Kidney (tissue), 14 donors: ENCODE data around the gene DSCAM. TPM values are rescaled to one million over a fixed set of nuclear protein-coding genes. Genes with fewer than 3 reads are reported as not detected.
A peak's percentile ranks its signal among the peaks of the same experiment; 100 is the strongest.

Experiments used
- DNase-seq, 5 donors: peaks; one replicate each; pipeline ENCODE4 v3.0.0-alpha.2; 2013 to 2020
- FAIRE-seq: peaks from 2 replicates; lab custom pipeline; 2012; peaks lifted over from hg19 to GRCh38; lab: Jason Lieb, UNC
- H3K27ac ChIP-seq, 2 donors: one replicate each; pipeline ENCODE4 v1.7.0; 2013; ENCODE audit warnings: low read depth in 2 of 2, low read length in 2 of 2, inconsistent platforms in 1 of 2
- H3K27me3 ChIP-seq: one replicate; pipeline ENCODE4 v1.7.1; 2013; ENCODE audit warnings: low read length, inconsistent platforms; ENCODE audit not compliant: control insufficient read depth, insufficient read depth
- H3K36me3 ChIP-seq, 3 donors: one replicate each; pipeline versions ENCODE4 v1.7.0 to v1.7.1; 2013; ENCODE audit warnings: low read length in 3 of 3, control low read depth in 1 of 3, inconsistent platforms in 1 of 3; ENCODE audit not compliant: insufficient read depth in 3 of 3, control insufficient read depth in 2 of 3
- H3K4me1 ChIP-seq, 3 donors: one replicate each; pipeline versions ENCODE4 v1.7.0 to v1.7.1; 2013; ENCODE audit warnings: low read length in 3 of 3, inconsistent platforms in 1 of 3, low read depth in 1 of 3; ENCODE audit not compliant: control insufficient read depth in 2 of 3, insufficient read depth in 2 of 3
- H3K4me3 ChIP-seq, 3 donors: one replicate each; pipeline versions ENCODE4 v1.7.0 to v1.8.1; 2013; ENCODE audit warnings: low read length in 3 of 3, control low read depth in 1 of 3, inconsistent platforms in 1 of 3
- H3K9ac ChIP-seq, 3 donors: one replicate each; pipeline versions ENCODE4 v1.7.0 to v1.7.1; 2013; ENCODE audit warnings: low read length in 3 of 3, control low read depth in 1 of 3, inconsistent platforms in 1 of 3
- H3K9me3 ChIP-seq, 3 donors: one replicate each; pipeline versions ENCODE4 v1.7.0 to v1.7.1; 2013; ENCODE audit warnings: low read length in 3 of 3, control low read depth in 1 of 3, inconsistent platforms in 1 of 3; ENCODE audit not compliant: control insufficient read depth in 2 of 3, insufficient read depth in 1 of 3
- intact Hi-C: fragments of 100-400 bp; cut with DNase I; formaldehyde crosslinking; loops from one replicate; pipeline ENCODE4 v1.11.1; 2022
- polyA plus RNA-seq: library from polyadenylated mRNA; stranded (reverse); fragments of 350-450 nt; fragmentation: Illumina TruSeq; extraction: RNeasy Lipid Tissue Mini Kit (QIAGEN cat#74804); gene quantifications from one replicate; pipeline ENCODE4 v1.2.3, GENCODE V29; 2014; ENCODE audit warnings: low read depth, low replicate concordance; ENCODE audit not compliant: insufficient read depth
- total RNA-seq: library from RNA; stranded (reverse); fragmentation: NEBNext Ultra II Directional; extraction: Animal tissue kit (Norgen Biotek cat#: 25700); gene quantifications from one replicate; pipeline ENCODE4 v1.2.1, GENCODE V29; 2021
- TF ChIP-seq, protein P1 (sequence below): IDR thresholded peaks from 3 replicates; pipeline ENCODE4 v1.5.1; 2012; ENCODE audit warnings: mild to moderate bottlenecking, moderate library complexity, borderline replicate concordance; ENCODE audit not compliant: insufficient read depth; ENCODE audit errors: extremely low read depth
- donor health status: control.
- donor health status: control.
- donor health status: control.
- donor health status: control.
- donor health status: control.
- donor health status: DM: yes; HTN: yes; CAD: no.
- donor health status: Normal renal cell carcinoma (clear cell type).

The DSCAM gene
- total and polyA plus RNA-seq, 2 donors from 2014 or later = not detected

DNA sequence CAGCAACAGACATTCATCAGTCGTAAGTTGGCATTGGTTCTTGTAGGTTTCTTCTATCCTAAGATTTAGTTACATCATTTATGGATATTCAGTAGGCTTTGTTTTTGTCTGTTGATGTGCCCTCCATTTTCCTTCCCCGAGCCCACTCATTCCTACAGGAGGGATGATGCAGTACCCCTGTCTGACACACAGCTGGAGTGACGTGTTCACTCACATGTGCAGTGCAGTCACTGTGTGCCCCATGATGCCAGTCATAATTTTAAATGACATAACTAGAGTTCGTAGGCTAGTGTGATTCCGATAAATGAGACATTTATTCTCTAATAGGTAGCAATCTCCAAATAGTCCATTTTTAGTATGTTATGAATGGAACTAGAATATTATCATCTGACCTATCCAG, 438.4 kb downstream of the DSCAM start:
- H3K4me3 ChIP-seq = no peak overlapping the region
- no peak overlapping the region for H3K9ac ChIP-seq
- intact Hi-C loops = no loop called here
- H3K36me3 ChIP-seq = no peaks in the 10 kb centered on the region
- DNase-seq (no peak), FAIRE-seq (no peak)
- TF ChIP-seq, protein P1, sequence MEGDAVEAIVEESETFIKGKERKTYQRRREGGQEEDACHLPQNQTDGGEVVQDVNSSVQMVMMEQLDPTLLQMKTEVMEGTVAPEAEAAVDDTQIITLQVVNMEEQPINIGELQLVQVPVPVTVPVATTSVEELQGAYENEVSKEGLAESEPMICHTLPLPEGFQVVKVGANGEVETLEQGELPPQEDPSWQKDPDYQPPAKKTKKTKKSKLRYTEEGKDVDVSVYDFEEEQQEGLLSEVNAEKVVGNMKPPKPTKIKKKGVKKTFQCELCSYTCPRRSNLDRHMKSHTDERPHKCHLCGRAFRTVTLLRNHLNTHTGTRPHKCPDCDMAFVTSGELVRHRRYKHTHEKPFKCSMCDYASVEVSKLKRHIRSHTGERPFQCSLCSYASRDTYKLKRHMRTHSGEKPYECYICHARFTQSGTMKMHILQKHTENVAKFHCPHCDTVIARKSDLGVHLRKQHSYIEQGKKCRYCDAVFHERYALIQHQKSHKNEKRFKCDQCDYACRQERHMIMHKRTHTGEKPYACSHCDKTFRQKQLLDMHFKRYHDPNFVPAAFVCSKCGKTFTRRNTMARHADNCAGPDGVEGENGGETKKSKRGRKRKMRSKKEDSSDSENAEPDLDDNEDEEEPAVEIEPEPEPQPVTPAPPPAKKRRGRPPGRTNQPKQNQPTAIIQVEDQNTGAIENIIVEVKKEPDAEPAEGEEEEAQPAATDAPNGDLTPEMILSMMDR = no peak
- H3K27me3 ChIP-seq = no peaks in the 10 kb centered on the region
- no peaks in the 10 kb centered on the region for H3K9me3 ChIP-seq
- H3K4me1 ChIP-seq = no peaks in the 10 kb centered on the region
- H3K27ac ChIP-seq = no peak overlapping the region

DNA sequence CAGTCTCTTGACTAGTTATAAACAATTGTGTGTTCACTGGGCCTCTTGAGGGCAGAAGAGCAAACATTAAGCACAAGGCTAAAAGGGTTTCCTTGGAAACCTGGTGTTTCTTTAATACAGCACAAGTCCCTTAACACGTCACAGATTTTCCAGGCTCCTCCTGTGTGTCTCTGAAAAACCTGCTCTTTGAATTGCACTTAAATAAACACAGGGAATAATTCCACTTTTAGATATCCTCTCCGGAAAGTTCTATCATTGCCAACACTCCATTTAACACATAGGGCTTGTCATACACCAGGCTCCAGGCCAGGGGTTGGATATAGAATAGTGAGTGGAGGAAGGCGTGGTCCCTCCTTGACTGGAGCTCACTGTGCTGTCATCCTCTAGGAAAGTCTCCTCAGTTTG, 442.6 kb downstream of the DSCAM start:
- Histone ChIP-seq H3K9me3 (peaks cover 0 to 4% (median 0%) of the 10 kb centered on the region in 3 donors), H3K9ac (no peak overlapping the region), H3K36me3 (no peaks in the 10 kb centered on the region), H3K4me1 (no peaks in the 10 kb centered on the region), H3K27ac (no peak overlapping the region), H3K27me3 (no peaks in the 10 kb centered on the region), H3K4me3 (no peak overlapping the region)
- FAIRE-seq = no peak
- peak in 2 of 5 donors; percentile 62 to 76 for DNase-seq
- intact Hi-C loops = no loop called here
- TF ChIP-seq, protein P1 = no peak

DNA sequence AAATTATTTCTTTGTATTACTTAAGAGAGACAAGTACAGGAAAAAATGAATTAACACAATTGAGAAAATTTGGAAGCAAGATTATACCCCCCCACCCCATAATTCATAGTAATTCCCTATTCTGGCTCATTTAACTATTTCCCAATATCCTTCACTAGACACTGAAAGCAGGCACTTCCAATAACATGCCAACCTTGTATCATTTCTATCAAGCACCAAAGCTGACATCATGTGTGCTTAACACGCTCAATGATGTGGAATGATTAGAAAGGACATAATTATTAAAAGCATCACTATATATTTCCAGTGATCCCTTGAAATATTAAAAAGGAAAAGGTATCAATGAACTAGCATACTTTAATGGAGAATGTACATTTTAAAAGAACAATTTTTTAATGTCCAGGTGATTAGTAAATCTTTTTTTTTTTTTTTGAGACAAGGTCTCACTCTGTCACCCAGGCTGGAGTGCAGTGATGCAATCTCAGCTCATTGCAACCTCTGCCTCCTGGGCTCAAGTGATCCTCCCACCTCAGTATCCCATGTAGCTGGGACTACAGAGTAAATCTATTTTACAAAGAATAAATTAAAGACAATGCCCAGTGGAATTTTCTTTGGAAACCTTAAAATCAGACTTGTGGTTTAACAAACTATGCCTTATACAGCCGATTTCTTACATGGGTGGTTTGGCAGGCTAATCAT, 443.9 kb downstream of the DSCAM start:
- intact Hi-C loops = no loop called here
- Histone ChIP-seq H3K4me1 (no peaks in the 10 kb centered on the region), H3K9me3 (peaks cover 0 to 4% (median 0%) of the 10 kb centered on the region in 3 donors), H3K27ac (no peak overlapping the region), H3K4me3 (no peak overlapping the region), H3K27me3 (no peaks in the 10 kb centered on the region), H3K36me3 (no peaks in the 10 kb centered on the region), H3K9ac (no peak overlapping the region)
- TF ChIP-seq, protein P1 = no peak
- DNase-seq (no peak), FAIRE-seq (no peak)
